ENCODE measurements around the gene CDK19.

The CDK19 gene

GRCh38 chr6:110658631-110659211 lies 156.5 kb downstream of the CDK19 start:
- DNase-seq (ENCODE audit: low read depth), result no peak

DNA sequence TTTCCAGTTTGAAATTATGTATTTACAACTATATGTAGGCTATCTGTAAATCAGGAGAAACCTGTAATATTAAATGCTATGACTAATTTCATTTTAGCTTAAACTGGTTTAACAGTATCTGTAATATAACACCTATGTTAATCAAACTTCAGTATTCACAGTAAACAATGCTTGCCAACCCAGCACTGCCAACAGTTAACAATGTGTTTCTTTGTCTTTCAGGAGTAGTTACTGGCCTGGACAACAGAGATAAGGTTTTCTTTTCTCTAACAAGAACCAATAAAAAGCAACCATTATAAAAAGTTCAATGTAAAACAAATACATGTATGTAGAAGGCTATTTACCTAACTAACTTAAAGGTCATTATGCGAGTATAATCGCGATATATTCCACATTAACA lies 158.8 kb downstream of the CDK19 start:
- no peak for DNase-seq (ENCODE audit: low read depth)

DNA sequence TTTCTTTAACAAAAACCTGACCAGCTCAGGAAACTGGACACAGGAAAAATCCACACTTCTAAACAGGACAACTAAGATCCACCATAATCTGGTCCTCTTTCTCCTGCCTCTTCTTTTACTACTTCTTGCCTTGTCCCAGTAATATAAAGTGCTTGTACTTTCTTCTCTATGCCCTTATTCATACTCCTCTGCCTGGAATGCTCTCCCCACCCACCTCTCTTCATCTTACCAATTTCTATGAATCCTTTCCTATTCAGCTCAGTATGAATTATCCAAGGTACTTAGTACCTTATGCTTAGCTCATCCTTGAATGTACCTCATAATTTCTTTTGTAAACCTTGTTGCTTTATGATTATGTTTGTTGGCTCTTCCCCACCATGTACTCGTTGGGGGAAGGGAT lies 159.4 kb downstream of the CDK19 start:
- no peak for DNase-seq (ENCODE audit: low read depth)

- no peak for DNase-seq (ENCODE audit: low read depth)
Observed at GRCh38 chr6:110654096-110654820, 161.0 kb downstream of the CDK19 start.

- no peak for DNase-seq (ENCODE audit: low read depth)
Observed at GRCh38 chr6:110653381-110653780, 161.9 kb downstream of the CDK19 start.

DNA sequence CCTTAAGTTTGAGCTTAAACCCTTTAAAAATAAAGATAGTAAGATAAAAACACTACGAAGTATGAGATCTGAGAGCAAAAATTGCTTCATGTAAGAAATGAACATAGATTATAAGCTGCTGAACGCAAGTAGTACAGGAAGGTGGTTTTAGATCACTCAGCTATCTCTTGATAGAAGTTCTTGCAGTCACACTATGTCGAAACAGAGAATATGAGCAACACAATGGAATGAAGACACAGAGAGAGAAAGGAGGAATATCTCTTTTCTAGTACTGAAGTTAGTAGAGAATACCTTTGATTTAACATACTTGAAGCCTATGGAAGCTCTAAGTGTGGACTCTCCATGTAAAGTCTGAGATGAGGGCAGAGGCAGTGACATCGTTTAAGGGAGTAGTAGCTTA lies 162.7 kb downstream of the CDK19 start:
- no peak for DNase-seq (ENCODE audit: low read depth)

DNA sequence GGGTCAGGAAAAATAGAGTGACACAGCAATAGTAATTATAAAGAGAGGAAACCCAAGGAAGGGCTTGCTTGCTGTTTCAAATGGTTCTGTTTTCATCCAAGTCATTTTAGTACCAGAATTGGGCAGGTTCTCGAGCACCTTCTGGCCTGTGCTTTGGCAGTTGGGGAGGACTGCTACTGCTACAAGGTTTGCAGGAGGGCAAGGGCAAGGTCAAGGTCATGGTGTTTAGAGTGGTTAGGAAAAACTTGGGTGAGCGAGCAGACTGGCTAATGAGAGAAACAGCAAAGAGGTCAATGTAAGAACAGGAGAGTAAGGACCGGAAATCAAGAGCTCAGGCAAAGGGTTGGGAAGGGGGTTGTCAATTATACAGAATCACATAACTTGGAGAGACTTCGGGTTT lies 164.5 kb downstream of the CDK19 start:
- DNase-seq (ENCODE audit: low read depth), result no peak

DNA sequence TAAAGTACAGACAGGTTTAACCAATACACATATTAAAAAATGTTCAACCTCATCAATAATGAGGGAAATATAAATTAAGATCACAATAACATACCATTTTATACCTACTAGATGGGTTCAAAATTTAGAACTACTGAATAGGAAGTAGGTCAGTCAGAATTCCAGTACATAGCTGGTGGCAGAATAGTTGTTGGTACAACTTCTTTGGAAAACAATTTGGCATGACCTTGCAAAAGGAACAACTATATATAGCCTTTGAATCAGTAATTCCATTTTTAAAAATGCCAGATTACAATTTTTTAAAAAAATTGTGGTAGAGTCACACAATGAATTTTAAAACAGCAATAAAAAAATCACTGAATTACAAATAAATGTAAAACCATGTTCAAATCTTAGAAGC lies 165.6 kb downstream of the CDK19 start:
- DNase-seq (ENCODE audit: low read depth), result no peak

GRCh38 chr6:110646951-110647910 lies 168.0 kb downstream of the CDK19 start:
- DNase-seq (ENCODE audit: low read depth), result no peak

DNA sequence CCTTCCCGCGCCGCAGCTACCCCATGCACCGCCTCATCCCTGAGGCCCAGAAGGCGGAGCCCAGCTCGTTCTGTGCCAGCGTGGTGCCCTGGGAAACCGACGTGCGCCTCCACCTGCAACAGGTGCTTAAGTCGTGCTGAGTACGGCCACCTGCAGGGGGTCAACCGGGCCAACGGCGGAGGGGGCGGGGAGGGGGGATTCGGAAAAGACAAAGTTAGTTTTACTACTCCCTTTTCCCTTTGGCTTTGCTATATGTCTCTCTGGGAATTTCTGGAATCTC lies 168.9 kb downstream of the CDK19 start:
- DNase-seq (ENCODE audit: low read depth), result no peak

GRCh38 chr6:110645685-110646418 lies 169.4 kb downstream of the CDK19 start:
- no peak for DNase-seq (ENCODE audit: low read depth)

GRCh38 chr6:110643175-110643574 lies 172.1 kb downstream of the CDK19 start:
- DNase-seq (ENCODE audit: low read depth), result no peak

- no peak for DNase-seq (ENCODE audit: low read depth)
Observed at GRCh38 chr6:110642711-110643110, 172.6 kb downstream of the CDK19 start.

DNA sequence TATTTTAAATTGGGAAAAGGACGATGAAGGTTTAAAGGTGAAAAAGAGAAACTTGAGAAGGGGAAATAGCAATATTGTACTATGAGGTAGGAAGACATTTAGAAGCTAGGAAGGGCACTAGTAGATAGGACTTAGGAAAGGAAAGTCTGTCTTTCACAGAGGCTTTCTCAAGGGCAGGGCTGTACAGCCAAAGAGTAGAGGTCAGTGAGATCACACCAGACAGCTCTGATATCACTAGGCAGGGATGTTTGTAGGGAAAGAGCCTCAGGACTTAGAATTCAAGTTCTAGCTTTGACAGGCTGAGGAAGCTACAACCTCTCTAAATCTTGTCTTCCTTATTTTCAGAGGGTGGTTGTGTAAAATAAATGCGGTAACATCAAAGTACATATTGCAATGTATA lies 178.5 kb downstream of the CDK19 start:
- DNase-seq (ENCODE audit: low read depth), result no peak

- no peak for DNase-seq (ENCODE audit: low read depth)
Observed at GRCh38 chr6:110635096-110635495, 180.2 kb downstream of the CDK19 start.

- DNase-seq (ENCODE audit: low read depth), result no peak
Observed at GRCh38 chr6:110633731-110634213, 181.5 kb downstream of the CDK19 start.

GRCh38 chr6:110629153-110629552 lies 186.1 kb downstream of the CDK19 start:
- DNase-seq (ENCODE audit: low read depth), result no peak

DNA sequence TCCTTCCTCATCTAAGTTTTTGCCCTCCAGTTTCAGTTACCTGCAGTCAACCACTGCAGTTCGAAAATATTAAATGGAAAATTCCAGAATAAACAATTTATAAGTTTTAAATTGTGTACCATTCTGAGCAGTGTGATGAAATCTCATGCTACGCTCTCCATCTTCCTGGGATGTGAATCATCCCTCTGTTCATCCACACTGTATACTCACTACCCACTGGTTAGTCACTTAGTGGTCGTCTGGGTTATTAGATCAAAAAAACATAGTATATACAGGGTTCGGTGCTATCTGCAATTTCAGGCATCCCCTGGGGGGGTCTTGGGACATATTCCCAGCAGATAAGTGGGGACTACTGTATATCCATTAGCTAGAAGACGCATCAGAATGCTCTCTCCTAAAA lies 186.9 kb downstream of the CDK19 start:
- no peak for DNase-seq (ENCODE audit: low read depth)

GRCh38 chr6:110626442-110626841 lies 188.8 kb downstream of the CDK19 start:
- DNase-seq (ENCODE audit: low read depth), result no peak

GRCh38 chr6:110625883-110626282 lies 189.4 kb downstream of the CDK19 start:
- peak; percentile 26 for DNase-seq (ENCODE audit: low read depth)

- no peak for DNase-seq (ENCODE audit: low read depth)
Observed at GRCh38 chr6:110622912-110623578, 192.2 kb downstream of the CDK19 start.

GRCh38 chr6:110621061-110621460 lies 194.2 kb downstream of the CDK19 start:
- no peak for DNase-seq (ENCODE audit: low read depth)
